Measurements from ENCODE around the gene AMPH.

AMPH gene

DNA sequence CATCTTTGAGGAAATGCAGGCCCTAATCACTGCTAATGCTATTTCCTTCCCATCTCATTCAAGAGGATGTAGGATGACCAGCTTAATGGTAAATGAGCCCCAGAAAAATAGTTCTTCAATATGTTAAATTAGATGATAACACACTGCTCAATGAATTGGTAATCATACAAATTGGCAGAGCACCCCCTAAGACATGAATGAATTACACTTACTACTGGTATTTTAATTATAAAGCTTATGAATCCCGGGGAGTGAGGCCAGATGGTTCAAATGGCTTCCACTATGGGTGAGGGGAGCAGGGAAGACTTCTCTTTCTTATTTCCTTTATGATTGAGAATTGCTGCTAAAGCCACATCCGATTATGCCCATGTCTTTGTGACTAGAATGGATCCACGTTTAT is 198.5 kb downstream of the AMPH start:
- Histone ChIP-seq H3K27me3 (ENCODE audit: low read depth, low read length) (0 out of 2 replicates have a peak, but pooled peaks cover 6% of the 10 kb centered on the region), H3K4me3 (ENCODE audit: low read length) (no peak overlapping the region), H3K9ac (ENCODE audit: low read length) (no peak overlapping the region), H3K79me2 (ENCODE audit: low read length) (no peaks in the 10 kb centered on the region), H3K36me3 (replicated peaks; ENCODE audit: low read depth, low read length) (no peaks in the 10 kb centered on the region), H3K27ac (ENCODE audit: low read length) (no peak overlapping the region), H3K9me3 (ENCODE audit: insufficient read depth, low read length) (no peaks in the 10 kb centered on the region), H4K20me1 (ENCODE audit: insufficient read depth, low read length) (no peaks in the 10 kb centered on the region), H3K4me1 (ENCODE audit: low read length) (no peaks in the 10 kb centered on the region), H2AFZ (ENCODE audit: low read depth, low read length) (no peak overlapping the region), H3K4me2 (ENCODE audit: low read length) (no peak overlapping the region)
- TF ChIP-seq, protein P1, sequence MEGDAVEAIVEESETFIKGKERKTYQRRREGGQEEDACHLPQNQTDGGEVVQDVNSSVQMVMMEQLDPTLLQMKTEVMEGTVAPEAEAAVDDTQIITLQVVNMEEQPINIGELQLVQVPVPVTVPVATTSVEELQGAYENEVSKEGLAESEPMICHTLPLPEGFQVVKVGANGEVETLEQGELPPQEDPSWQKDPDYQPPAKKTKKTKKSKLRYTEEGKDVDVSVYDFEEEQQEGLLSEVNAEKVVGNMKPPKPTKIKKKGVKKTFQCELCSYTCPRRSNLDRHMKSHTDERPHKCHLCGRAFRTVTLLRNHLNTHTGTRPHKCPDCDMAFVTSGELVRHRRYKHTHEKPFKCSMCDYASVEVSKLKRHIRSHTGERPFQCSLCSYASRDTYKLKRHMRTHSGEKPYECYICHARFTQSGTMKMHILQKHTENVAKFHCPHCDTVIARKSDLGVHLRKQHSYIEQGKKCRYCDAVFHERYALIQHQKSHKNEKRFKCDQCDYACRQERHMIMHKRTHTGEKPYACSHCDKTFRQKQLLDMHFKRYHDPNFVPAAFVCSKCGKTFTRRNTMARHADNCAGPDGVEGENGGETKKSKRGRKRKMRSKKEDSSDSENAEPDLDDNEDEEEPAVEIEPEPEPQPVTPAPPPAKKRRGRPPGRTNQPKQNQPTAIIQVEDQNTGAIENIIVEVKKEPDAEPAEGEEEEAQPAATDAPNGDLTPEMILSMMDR (IDR thresholded peaks at IDR 0.05; ENCODE audit: low read depth, low read length): no peak
- TF ChIP-seq EZH2phosphoT487 (IDR thresholded peaks at IDR 0.05; ENCODE audit: low read depth): no peak

DNA sequence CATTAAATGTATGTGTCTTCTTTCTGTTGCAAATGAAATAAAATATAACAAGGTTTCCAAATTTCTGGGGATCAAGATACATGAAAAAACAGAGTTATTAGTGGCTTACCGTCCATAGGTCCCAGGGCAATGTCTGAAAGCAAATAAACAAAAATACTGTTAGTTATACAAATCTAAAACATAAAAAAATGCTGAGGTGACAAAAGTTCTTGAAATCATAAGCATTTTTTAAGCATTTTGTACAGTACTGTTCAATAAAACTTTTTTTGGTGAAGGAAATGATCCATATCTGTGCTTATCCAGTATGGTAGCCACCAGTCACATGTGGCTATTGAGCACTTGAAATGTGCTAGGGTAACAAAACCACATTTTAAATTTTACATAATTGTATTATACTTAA is 199.1 kb downstream of the AMPH start:
- Histone ChIP-seq H3K4me3 (ENCODE audit: low read length) (no peak overlapping the region), H3K9ac (ENCODE audit: low read length) (no peak overlapping the region), H3K36me3 (replicated peaks; ENCODE audit: low read depth, low read length) (no peaks in the 10 kb centered on the region), H3K27ac (ENCODE audit: low read length) (no peak overlapping the region), H3K4me2 (ENCODE audit: low read length) (no peak overlapping the region), H3K9me3 (ENCODE audit: insufficient read depth, low read length) (no peaks in the 10 kb centered on the region), H3K79me2 (ENCODE audit: low read length) (no peaks in the 10 kb centered on the region), H4K20me1 (ENCODE audit: insufficient read depth, low read length) (no peaks in the 10 kb centered on the region), H2AFZ (ENCODE audit: low read depth, low read length) (no peak overlapping the region), H3K4me1 (ENCODE audit: low read length) (peaks cover 2% of the 10 kb centered on the region; the same call in 1 of the 2 replicates), H3K27me3 (ENCODE audit: low read depth, low read length) (0 out of 2 replicates have a peak, but pooled peaks cover 8% of the 10 kb centered on the region)
- no peak for TF ChIP-seq EZH2phosphoT487 (IDR thresholded peaks at IDR 0.05; ENCODE audit: low read depth)
- TF ChIP-seq, protein P1 (IDR thresholded peaks at IDR 0.05; ENCODE audit: low read depth, low read length): no peak

DNA sequence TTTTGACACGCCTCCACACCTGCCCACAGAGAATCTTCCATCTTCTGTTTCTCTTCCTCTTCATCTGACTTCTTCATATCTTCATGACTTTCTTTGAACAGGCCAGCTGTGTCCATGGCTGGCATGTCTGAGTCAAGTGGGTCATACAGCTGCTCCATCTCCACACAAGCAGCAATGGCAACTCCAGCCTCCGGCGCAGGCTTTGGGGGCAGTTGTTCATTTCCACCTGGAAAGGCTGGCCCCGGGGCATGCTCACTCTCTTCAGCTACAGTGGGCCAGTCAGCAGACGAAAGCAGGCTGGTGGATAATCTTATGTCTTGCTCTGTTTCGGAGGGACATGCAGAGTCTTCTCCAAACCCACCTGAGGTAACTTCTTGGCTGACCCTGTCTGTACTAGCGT is 202.1 kb downstream of the AMPH start:
- no peaks in the 10 kb centered on the region for H3K79me2 ChIP-seq (ENCODE audit: low read length)
- no peak overlapping the region for H3K27ac ChIP-seq (ENCODE audit: low read length)
- peaks cover 13% of the 10 kb centered on the region for H3K4me1 ChIP-seq (ENCODE audit: low read length)
- H2AFZ ChIP-seq (ENCODE audit: low read depth, low read length): no peak overlapping the region
- no peak overlapping the region for H3K4me2 ChIP-seq (ENCODE audit: low read length)
- no peak for TF ChIP-seq EZH2phosphoT487 (IDR thresholded peaks at IDR 0.05; ENCODE audit: low read depth)
- TF ChIP-seq, protein P1 (IDR thresholded peaks at IDR 0.05; ENCODE audit: low read depth, low read length): no peak
- H4K20me1 ChIP-seq (ENCODE audit: insufficient read depth, low read length): no peaks in the 10 kb centered on the region
- H3K9me3 ChIP-seq (ENCODE audit: insufficient read depth, low read length): no peaks in the 10 kb centered on the region
- H3K4me3 ChIP-seq (ENCODE audit: low read length): no peak overlapping the region
- 0 out of 2 replicates have a peak, but pooled peaks cover 6% of the 10 kb centered on the region for H3K27me3 ChIP-seq (ENCODE audit: low read depth, low read length)
- no peaks in the 10 kb centered on the region for H3K36me3 ChIP-seq (replicated peaks; ENCODE audit: low read depth, low read length)
- H3K9ac ChIP-seq (ENCODE audit: low read length): no peak overlapping the region

DNA sequence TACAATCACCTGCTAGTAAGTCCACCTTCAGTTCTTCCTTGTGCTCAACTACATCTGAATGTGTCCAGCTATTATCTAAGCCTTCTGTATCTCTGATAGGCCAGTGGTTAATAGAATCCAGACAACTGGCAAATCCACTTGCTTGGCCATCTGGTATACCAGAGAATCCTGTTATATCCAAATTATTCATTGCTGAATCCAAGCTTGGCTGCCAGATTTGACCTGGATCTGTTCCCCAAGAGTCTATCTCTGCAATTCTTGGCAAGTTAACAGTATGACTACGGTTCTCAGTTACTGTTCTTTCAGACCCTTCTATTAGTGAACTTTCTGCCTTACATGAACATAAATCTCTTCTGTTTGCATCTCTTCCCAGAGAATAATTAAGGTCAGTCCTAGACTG is 203.1 kb downstream of the AMPH start:
- no peaks in the 10 kb centered on the region for H3K9me3 ChIP-seq (ENCODE audit: insufficient read depth, low read length)

More for the DNA sequence above, 203.1 kb downstream of the AMPH start:
- H3K27ac ChIP-seq (ENCODE audit: low read length): no peak overlapping the region
- peaks cover 13% of the 10 kb centered on the region for H3K4me1 ChIP-seq (ENCODE audit: low read length)
- H3K9ac ChIP-seq (ENCODE audit: low read length): no peak overlapping the region
- TF ChIP-seq, protein P1 (IDR thresholded peaks at IDR 0.05; ENCODE audit: low read depth, low read length): no peak
- TF ChIP-seq EZH2phosphoT487 (IDR thresholded peaks at IDR 0.05; ENCODE audit: low read depth): no peak
- no peak overlapping the region for H3K4me3 ChIP-seq (ENCODE audit: low read length)
- H3K27me3 ChIP-seq (ENCODE audit: low read depth, low read length): 0 out of 2 replicates have a peak, but pooled peaks cover 6% of the 10 kb centered on the region
- H2AFZ ChIP-seq (ENCODE audit: low read depth, low read length): no peak overlapping the region
- no peaks in the 10 kb centered on the region for H3K36me3 ChIP-seq (replicated peaks; ENCODE audit: low read depth, low read length)
- no peak overlapping the region for H3K4me2 ChIP-seq (ENCODE audit: low read length)
- H4K20me1 ChIP-seq (ENCODE audit: insufficient read depth, low read length): no peaks in the 10 kb centered on the region
- H3K79me2 ChIP-seq (ENCODE audit: low read length): no peaks in the 10 kb centered on the region
